Liver (tissue), 9 donors: ENCODE results near the gene SLC24A3. TPM values are rescaled to one million over a fixed set of nuclear protein-coding genes. Genes with fewer than 3 reads are reported as not detected.

Source experiments
- DNase-seq: peaks from one replicate; pipeline ENCODE4 v3.0.0-alpha.2; 2017; ENCODE audit warnings: low spot score
- H3K27ac ChIP-seq, 2 donors: one replicate each; pipeline ENCODE4 v1.7.0; 2013; ENCODE audit warnings: inconsistent platforms in 2 of 2, low read length in 2 of 2, control low read depth in 1 of 2, low read depth in 1 of 2, mild to moderate bottlenecking in 1 of 2
- H3K27me3 ChIP-seq, 4 donors: one replicate each; pipeline versions ENCODE4 v1.6.1 to v1.7.0; 2013; ENCODE audit warnings: low read length in 3 of 4, inconsistent platforms in 1 of 4, mild to moderate bottlenecking in 1 of 4, moderate library complexity in 1 of 4; ENCODE audit not compliant: control insufficient read depth in 4 of 4, insufficient read depth in 4 of 4
- H3K36me3 ChIP-seq, 4 donors: one replicate each; pipeline versions ENCODE4 v1.6.1 to v1.7.0; 2013; ENCODE audit warnings: low read length in 3 of 4, mild to moderate bottlenecking in 3 of 4, low read depth in 1 of 4, moderate library complexity in 1 of 4; ENCODE audit not compliant: control insufficient read depth in 4 of 4, insufficient read depth in 3 of 4
- H3K4me1 ChIP-seq, 4 donors: one replicate each; pipeline versions ENCODE4 v1.6.1 to v1.7.0; 2013; ENCODE audit warnings: low read length in 3 of 4, mild to moderate bottlenecking in 3 of 4, moderate library complexity in 1 of 4; ENCODE audit not compliant: control insufficient read depth in 4 of 4, insufficient read depth in 4 of 4
- H3K4me3 ChIP-seq, 3 donors: one replicate each; pipeline versions ENCODE4 v1.6.1 to v1.7.0; 2013; ENCODE audit warnings: low read length in 3 of 3, control low read depth in 1 of 3, low read depth in 1 of 3, mild to moderate bottlenecking in 1 of 3
- H3K9ac ChIP-seq, 2 donors: one replicate each; pipeline ENCODE4 v1.7.0; 2013; ENCODE audit warnings: low read length in 2 of 2, mild to moderate bottlenecking in 2 of 2, moderate library complexity in 2 of 2, control low read depth in 1 of 2, low read depth in 1 of 2
- H3K9me3 ChIP-seq, 4 donors: one replicate each; pipeline versions ENCODE4 v1.6.1 to v1.7.0; 2013; ENCODE audit warnings: low read length in 3 of 4; ENCODE audit not compliant: control insufficient read depth in 4 of 4
- EGR1 ChIP-seq, 2 donors: IDR thresholded peaks; 2 replicates each; pipeline ENCODE4 v1.6.1; 2016 to 2018; ENCODE audit warnings: antibody characterized with exemption in 2 of 2, low read depth in 2 of 2
- FOXA1 ChIP-seq: IDR thresholded peaks from 2 replicates; pipeline ENCODE4 v1.6.1; 2016; ENCODE audit warnings: antibody characterized with exemption
- GABPA ChIP-seq, 2 donors: IDR thresholded peaks in 1 of 2; conservative IDR thresholded peaks in 1 of 2; 2 replicates each; pipeline ENCODE4 v1.6.1; 2016; ENCODE audit warnings: antibody characterized with exemption in 2 of 2, mild to moderate bottlenecking in 1 of 2, moderate library complexity in 1 of 2
- HNF4A ChIP-seq, 2 donors: conservative IDR thresholded peaks; 2 replicates each; pipeline ENCODE4 v1.6.1; 2016; ENCODE audit warnings: antibody characterized with exemption in 2 of 2, mild to moderate bottlenecking in 2 of 2
- HNF4G ChIP-seq: IDR thresholded peaks from 2 replicates; pipeline ENCODE4 v1.6.1; 2016; ENCODE audit warnings: antibody characterized with exemption
- NR2F2 ChIP-seq: IDR thresholded peaks from 2 replicates; pipeline ENCODE4 v1.6.1; 2016; ENCODE audit warnings: antibody characterized with exemption
- RAD21 ChIP-seq, 2 donors: IDR thresholded peaks; 2 replicates each; pipeline ENCODE4 v1.6.1; 2016; ENCODE audit warnings: antibody characterized with exemption in 2 of 2, mild to moderate bottlenecking in 2 of 2
- RXRA ChIP-seq, 2 donors: IDR thresholded peaks; 2 replicates each; pipeline ENCODE4 v1.6.1; 2017 to 2018; ENCODE audit warnings: antibody characterized with exemption in 2 of 2, mild to moderate bottlenecking in 1 of 2
- SP1 ChIP-seq: IDR thresholded peaks from 2 replicates; pipeline ENCODE4 v1.6.1; 2018; ENCODE audit warnings: antibody characterized with exemption, mild to moderate bottlenecking
- YY1 ChIP-seq: IDR thresholded peaks from 2 replicates; pipeline ENCODE4 v1.6.1; 2016; ENCODE audit warnings: antibody characterized with exemption, mild to moderate bottlenecking
- WGBS: extraction: QIAGEN DNeasy Blood & Tissue Kit; methylation state at CpG from one replicate; pipeline ENCODE4 v1.1.7; 2013; 5-methylcytosine and 5-hydroxymethylcytosine counted together
- polyA plus RNA-seq, 2 donors: library from polyadenylated mRNA; stranded (reverse) in 1 of 2; unstranded in 1 of 2; fragments of 200-250 nt in 1 of 2; fragments of >200 nt in 1 of 2; fragmentation: Nextera tagmentation in 1 of 2; extraction: Ambion mirVana in 1 of 2; gene quantifications; one replicate each; pipeline versions ENCODE4 v1.2.1 to v1.2.3, GENCODE V29; 2013 to 2015
- total RNA-seq, 2 donors: library from RNA; depleted of rRNA; stranded (reverse); fragments of >200 nt; gene quantifications; one replicate each; pipeline ENCODE4 v1.2.3, GENCODE V29; 2014
- TF ChIP-seq, protein P1 (sequence below): fragments of 150-350 bp; IDR thresholded peaks from 2 replicates; pipeline ENCODE4 v1.5.1; 2017; ENCODE audit warnings: improper control_type of control experiment, low read depth, low read length; ENCODE audit not compliant: missing input control
- TF ChIP-seq, protein P2 (sequence below): IDR thresholded peaks from 2 replicates; pipeline ENCODE4 v1.6.1; 2016; ENCODE audit warnings: antibody characterized with exemption
- TF ChIP-seq, protein P3 (sequence below): IDR thresholded peaks from 2 replicates; pipeline ENCODE4 v1.6.1; 2016; ENCODE audit warnings: antibody characterized with exemption, mild to moderate bottlenecking
- TF ChIP-seq, protein P4 (sequence below): IDR thresholded peaks from 2 replicates; pipeline ENCODE4 v1.6.1; 2016; ENCODE audit warnings: antibody characterized with exemption
- TF ChIP-seq, protein P5 (sequence below): IDR thresholded peaks from 2 replicates; pipeline ENCODE4 v1.6.1; 2016; ENCODE audit warnings: antibody characterized with exemption
- donor health status: healthy.
- donor health status: healthy.
- donor health status: healthy.
- donor health status: healthy.
- donor health status: healthy.

Gene SLC24A3
- total and polyA plus RNA-seq, 4 donors, result 0.28 to 1.8 (median 0.46) TPM

DNA sequence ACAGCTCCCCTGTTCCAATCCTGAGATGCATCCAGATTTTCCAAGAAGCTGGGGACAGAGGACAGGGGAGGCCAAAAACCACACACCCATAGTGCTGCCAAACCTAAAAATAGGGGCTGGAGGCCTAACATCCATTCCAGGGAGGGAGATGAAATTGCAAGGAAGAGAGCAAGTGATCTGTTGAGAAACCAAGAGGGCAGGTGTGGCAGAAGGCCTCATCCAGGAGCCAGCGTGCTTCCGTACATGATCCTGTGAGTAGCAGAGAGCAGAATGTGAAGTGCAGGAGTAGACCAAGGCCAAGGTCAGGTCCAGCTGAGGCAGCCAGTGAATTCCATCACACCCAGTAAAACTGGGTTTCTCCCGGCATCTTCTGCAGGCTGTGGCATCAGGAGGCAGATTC, 377.9 kb downstream of the SLC24A3 start:
- H3K27ac ChIP-seq, result no peak overlapping the region
- peaks cover 0 to 3% (median 0%) of the 10 kb centered on the region in 4 donors for H3K9me3 ChIP-seq
- 87% methylated on average over 3 of the region's 3 CpGs for whole genome bisulfite sequencing
- no peaks in the 10 kb centered on the region for H3K36me3 ChIP-seq
- no peak overlapping the region for H3K4me3 ChIP-seq
- TF ChIP-seq, protein P1, sequence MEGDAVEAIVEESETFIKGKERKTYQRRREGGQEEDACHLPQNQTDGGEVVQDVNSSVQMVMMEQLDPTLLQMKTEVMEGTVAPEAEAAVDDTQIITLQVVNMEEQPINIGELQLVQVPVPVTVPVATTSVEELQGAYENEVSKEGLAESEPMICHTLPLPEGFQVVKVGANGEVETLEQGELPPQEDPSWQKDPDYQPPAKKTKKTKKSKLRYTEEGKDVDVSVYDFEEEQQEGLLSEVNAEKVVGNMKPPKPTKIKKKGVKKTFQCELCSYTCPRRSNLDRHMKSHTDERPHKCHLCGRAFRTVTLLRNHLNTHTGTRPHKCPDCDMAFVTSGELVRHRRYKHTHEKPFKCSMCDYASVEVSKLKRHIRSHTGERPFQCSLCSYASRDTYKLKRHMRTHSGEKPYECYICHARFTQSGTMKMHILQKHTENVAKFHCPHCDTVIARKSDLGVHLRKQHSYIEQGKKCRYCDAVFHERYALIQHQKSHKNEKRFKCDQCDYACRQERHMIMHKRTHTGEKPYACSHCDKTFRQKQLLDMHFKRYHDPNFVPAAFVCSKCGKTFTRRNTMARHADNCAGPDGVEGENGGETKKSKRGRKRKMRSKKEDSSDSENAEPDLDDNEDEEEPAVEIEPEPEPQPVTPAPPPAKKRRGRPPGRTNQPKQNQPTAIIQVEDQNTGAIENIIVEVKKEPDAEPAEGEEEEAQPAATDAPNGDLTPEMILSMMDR, result no peak
- TF ChIP-seq, protein P2, sequence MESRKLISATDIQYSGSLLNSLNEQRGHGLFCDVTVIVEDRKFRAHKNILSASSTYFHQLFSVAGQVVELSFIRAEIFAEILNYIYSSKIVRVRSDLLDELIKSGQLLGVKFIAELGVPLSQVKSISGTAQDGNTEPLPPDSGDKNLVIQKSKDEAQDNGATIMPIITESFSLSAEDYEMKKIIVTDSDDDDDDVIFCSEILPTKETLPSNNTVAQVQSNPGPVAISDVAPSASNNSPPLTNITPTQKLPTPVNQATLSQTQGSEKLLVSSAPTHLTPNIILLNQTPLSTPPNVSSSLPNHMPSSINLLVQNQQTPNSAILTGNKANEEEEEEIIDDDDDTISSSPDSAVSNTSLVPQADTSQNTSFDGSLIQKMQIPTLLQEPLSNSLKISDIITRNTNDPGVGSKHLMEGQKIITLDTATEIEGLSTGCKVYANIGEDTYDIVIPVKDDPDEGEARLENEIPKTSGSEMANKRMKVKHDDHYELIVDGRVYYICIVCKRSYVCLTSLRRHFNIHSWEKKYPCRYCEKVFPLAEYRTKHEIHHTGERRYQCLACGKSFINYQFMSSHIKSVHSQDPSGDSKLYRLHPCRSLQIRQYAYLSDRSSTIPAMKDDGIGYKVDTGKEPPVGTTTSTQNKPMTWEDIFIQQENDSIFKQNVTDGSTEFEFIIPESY, result no peak
- no peak for TF ChIP-seq FOXA1
- TF ChIP-seq, protein P3, sequence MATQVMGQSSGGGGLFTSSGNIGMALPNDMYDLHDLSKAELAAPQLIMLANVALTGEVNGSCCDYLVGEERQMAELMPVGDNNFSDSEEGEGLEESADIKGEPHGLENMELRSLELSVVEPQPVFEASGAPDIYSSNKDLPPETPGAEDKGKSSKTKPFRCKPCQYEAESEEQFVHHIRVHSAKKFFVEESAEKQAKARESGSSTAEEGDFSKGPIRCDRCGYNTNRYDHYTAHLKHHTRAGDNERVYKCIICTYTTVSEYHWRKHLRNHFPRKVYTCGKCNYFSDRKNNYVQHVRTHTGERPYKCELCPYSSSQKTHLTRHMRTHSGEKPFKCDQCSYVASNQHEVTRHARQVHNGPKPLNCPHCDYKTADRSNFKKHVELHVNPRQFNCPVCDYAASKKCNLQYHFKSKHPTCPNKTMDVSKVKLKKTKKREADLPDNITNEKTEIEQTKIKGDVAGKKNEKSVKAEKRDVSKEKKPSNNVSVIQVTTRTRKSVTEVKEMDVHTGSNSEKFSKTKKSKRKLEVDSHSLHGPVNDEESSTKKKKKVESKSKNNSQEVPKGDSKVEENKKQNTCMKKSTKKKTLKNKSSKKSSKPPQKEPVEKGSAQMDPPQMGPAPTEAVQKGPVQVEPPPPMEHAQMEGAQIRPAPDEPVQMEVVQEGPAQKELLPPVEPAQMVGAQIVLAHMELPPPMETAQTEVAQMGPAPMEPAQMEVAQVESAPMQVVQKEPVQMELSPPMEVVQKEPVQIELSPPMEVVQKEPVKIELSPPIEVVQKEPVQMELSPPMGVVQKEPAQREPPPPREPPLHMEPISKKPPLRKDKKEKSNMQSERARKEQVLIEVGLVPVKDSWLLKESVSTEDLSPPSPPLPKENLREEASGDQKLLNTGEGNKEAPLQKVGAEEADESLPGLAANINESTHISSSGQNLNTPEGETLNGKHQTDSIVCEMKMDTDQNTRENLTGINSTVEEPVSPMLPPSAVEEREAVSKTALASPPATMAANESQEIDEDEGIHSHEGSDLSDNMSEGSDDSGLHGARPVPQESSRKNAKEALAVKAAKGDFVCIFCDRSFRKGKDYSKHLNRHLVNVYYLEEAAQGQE, result no peak
- no peak for TF ChIP-seq RAD21 (IDR thresholded peaks at IDR 0.05)
- TF ChIP-seq NR2F2, result no peak
- TF ChIP-seq EGR1 (IDR thresholded peaks at IDR 0.05; ENCODE audit: low read depth in 2 of 2), result no peak
- no peak for TF ChIP-seq YY1
- no peak for TF ChIP-seq HNF4A (conservative IDR thresholded peaks at IDR 0.05)
- no peak for TF ChIP-seq GABPA (IDR thresholded peaks at IDR 0.05 in 1 of 2, conservative IDR thresholded peaks at IDR 0.05 in 1 of 2)
- no peak for TF ChIP-seq HNF4G
- TF ChIP-seq, protein P4, sequence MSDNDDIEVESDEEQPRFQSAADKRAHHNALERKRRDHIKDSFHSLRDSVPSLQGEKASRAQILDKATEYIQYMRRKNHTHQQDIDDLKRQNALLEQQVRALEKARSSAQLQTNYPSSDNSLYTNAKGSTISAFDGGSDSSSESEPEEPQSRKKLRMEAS, result no peak
- H3K9ac ChIP-seq, result no peak overlapping the region
- H3K27me3 ChIP-seq, result peaks cover 0 to 3% (median 0%) of the 10 kb centered on the region in 4 donors
- no peak for DNase-seq
- no peaks in the 10 kb centered on the region for H3K4me1 ChIP-seq

DNA sequence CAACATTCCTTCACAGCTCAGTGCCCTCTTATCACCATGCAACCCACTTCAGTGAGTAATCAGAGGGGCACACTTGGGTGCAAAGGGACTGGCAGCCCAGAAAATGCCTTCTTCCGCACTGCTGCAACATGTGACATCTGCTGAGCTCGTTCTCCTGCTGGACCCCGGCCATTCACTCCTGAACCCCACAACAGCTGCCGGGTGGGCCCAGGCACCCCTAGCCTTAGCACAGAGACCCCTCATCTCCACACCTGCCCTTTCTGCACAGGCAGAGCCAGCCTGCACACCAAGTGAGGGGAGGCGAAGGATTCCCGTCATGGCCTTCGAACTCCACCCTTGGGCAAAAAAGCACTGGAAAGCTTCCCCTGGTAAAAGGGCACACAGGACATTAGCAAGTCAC, 381.3 kb downstream of the SLC24A3 start:
- DNase-seq, result no peak
- 92% methylated on average over 7 of the region's 7 CpGs for WGBS
- no peak overlapping the region for H3K4me3 ChIP-seq
- peaks cover 0 to 3% (median 0%) of the 10 kb centered on the region in 4 donors for H3K9me3 ChIP-seq
- no peaks in the 10 kb centered on the region for H3K27me3 ChIP-seq
- no peaks in the 10 kb centered on the region for H3K36me3 ChIP-seq
- no peak overlapping the region for H3K9ac ChIP-seq
- H3K4me1 ChIP-seq, result no peaks in the 10 kb centered on the region
- H3K27ac ChIP-seq, result no peak overlapping the region
- TF ChIP-seq RAD21 (IDR thresholded peaks at IDR 0.05), result no peak
- TF ChIP-seq GABPA (IDR thresholded peaks at IDR 0.05 in 1 of 2, conservative IDR thresholded peaks at IDR 0.05 in 1 of 2), result no peak
- TF ChIP-seq EGR1 (IDR thresholded peaks at IDR 0.05; ENCODE audit: low read depth in 2 of 2), result no peak
- no peak for TF ChIP-seq HNF4G
- TF ChIP-seq HNF4A (conservative IDR thresholded peaks at IDR 0.05), result no peak
- no peak for TF ChIP-seq SP1
- TF ChIP-seq, protein P4, result no peak
- TF ChIP-seq, protein P2, result no peak
- no peak for TF ChIP-seq FOXA1
- TF ChIP-seq, protein P5, sequence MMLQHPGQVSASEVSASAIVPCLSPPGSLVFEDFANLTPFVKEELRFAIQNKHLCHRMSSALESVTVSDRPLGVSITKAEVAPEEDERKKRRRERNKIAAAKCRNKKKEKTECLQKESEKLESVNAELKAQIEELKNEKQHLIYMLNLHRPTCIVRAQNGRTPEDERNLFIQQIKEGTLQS, result no peak
- TF ChIP-seq, protein P1, result no peak
- no peak for TF ChIP-seq RXRA (IDR thresholded peaks at IDR 0.05)
